H9 (cell line): ENCODE results near the gene RHOH. TPM values are rescaled to one million over a fixed set of nuclear protein-coding genes. Genes with fewer than 3 reads are reported as not detected.

Experiments
- DNase-seq: peaks from one replicate; pipeline ENCODE4 v3.0.0-alpha.2; 2017
- H2AFZ ChIP-seq: one replicate; pipeline ENCODE4 v1.6.1; 2013; ENCODE audit warnings: mild to moderate bottlenecking, low read length, control low read depth, moderate library complexity
- H2AK5ac ChIP-seq: 2 replicates; pipeline ENCODE4 v1.6.1; 2013; ENCODE audit warnings: low read length, control low read depth, mixed read lengths; ENCODE audit not compliant: insufficient read length
- H2BK120ac ChIP-seq: one replicate; pipeline ENCODE4 v1.6.1; 2013; ENCODE audit warnings: low read depth, mild to moderate bottlenecking, low read length, control low read depth, inconsistent platforms; ENCODE audit not compliant: poor library complexity, severe bottlenecking
- H2BK12ac ChIP-seq: 2 replicates; pipeline ENCODE4 v1.6.1; 2013; ENCODE audit warnings: low read length, control low read depth, mixed read lengths, low read depth; ENCODE audit not compliant: insufficient read length
- H2BK15ac ChIP-seq: 2 replicates; pipeline ENCODE4 v1.6.1; 2013; ENCODE audit warnings: low read depth, low read length, control low read depth
- H2BK20ac ChIP-seq: one replicate; pipeline ENCODE4 v1.6.1; 2013; ENCODE audit warnings: low read depth, mild to moderate bottlenecking, low read length, control low read depth, inconsistent platforms; ENCODE audit not compliant: poor library complexity, severe bottlenecking
- H2BK5ac ChIP-seq: 2 replicates; pipeline ENCODE4 v1.6.1; 2013; ENCODE audit warnings: low read length, control low read depth, mixed read lengths; ENCODE audit not compliant: insufficient read length
- H3K14ac ChIP-seq: 2 replicates; pipeline ENCODE4 v1.6.1; 2013; ENCODE audit warnings: low read length, control low read depth; ENCODE audit not compliant: insufficient read depth
- H3K18ac ChIP-seq: 2 replicates; pipeline ENCODE4 v1.6.1; 2013; ENCODE audit warnings: low read depth, mild to moderate bottlenecking, mixed read lengths, low read length, control low read depth; ENCODE audit not compliant: insufficient read length
- H3K23ac ChIP-seq: 2 replicates; pipeline ENCODE4 v1.6.1; 2013; ENCODE audit warnings: low read length, control low read depth, mixed read lengths, low read depth; ENCODE audit not compliant: insufficient read length
- H3K23me2 ChIP-seq: 2 replicates; pipeline ENCODE4 v1.6.1; 2013; ENCODE audit warnings: low read depth, mild to moderate bottlenecking, mixed read lengths, low read length, control low read depth; ENCODE audit not compliant: insufficient read length, poor library complexity, severe bottlenecking
- H3K27ac ChIP-seq: 2 replicates; pipeline ENCODE4 v1.5.1; 2013; ENCODE audit warnings: low read length, control low read depth, mixed read lengths, low read depth; ENCODE audit not compliant: insufficient read length
- H3K27me3 ChIP-seq: 2 replicates; pipeline ENCODE4 v1.6.1; 2013; ENCODE audit warnings: low read length, control low read depth, inconsistent platforms; ENCODE audit not compliant: insufficient read depth
- H3K4ac ChIP-seq: 2 replicates; pipeline ENCODE4 v1.6.1; 2013; ENCODE audit warnings: low read depth, mild to moderate bottlenecking, control low read depth, inconsistent platforms, low read length, moderate library complexity
- H3K4me1 ChIP-seq: 2 replicates; pipeline ENCODE4 v1.6.1; 2013; ENCODE audit warnings: low read length, control low read depth, inconsistent platforms; ENCODE audit not compliant: insufficient read depth
- H3K4me2 ChIP-seq: 2 replicates; pipeline ENCODE4 v1.6.1; 2013; ENCODE audit warnings: low read length, control low read depth, mixed read lengths; ENCODE audit not compliant: insufficient read length, insufficient read depth
- H3K56ac ChIP-seq: 2 replicates; pipeline ENCODE4 v1.6.1; 2013; ENCODE audit warnings: low read depth, mild to moderate bottlenecking, mixed read lengths, low read length, control low read depth; ENCODE audit not compliant: insufficient read length
- H3K79me1 ChIP-seq: 2 replicates; pipeline ENCODE4 v1.6.1; 2013; ENCODE audit warnings: low read depth, mild to moderate bottlenecking, moderate library complexity, low read length, control low read depth, inconsistent platforms; ENCODE audit not compliant: insufficient read depth, poor library complexity, severe bottlenecking
- H3K79me2 ChIP-seq: 2 replicates; pipeline ENCODE4 v1.6.1; 2013; ENCODE audit warnings: low read length, control low read depth, inconsistent platforms; ENCODE audit not compliant: insufficient read depth
- H3K9ac ChIP-seq: 2 replicates; pipeline ENCODE4 v1.6.1; 2013; ENCODE audit warnings: low read length, control low read depth, mixed read lengths; ENCODE audit not compliant: insufficient read length; ENCODE audit errors: extremely low read depth
- H3K9me3 ChIP-seq: one replicate; pipeline ENCODE4 v1.6.1; 2013; ENCODE audit warnings: low read depth, low read length, inconsistent platforms; ENCODE audit not compliant: control insufficient read depth
- H3T11ph ChIP-seq: one replicate; pipeline ENCODE4 v1.6.1; 2013; ENCODE audit warnings: mild to moderate bottlenecking, low read length, control low read depth, inconsistent platforms
- H4K20me1 ChIP-seq: one replicate; pipeline ENCODE4 v1.6.1; 2013; ENCODE audit not compliant: control insufficient read depth, insufficient read length, insufficient read depth
- H4K5ac ChIP-seq: 2 replicates; pipeline ENCODE4 v1.6.1; 2013; ENCODE audit warnings: low read depth, mild to moderate bottlenecking, mixed read lengths, low read length, control low read depth; ENCODE audit not compliant: insufficient read length
- H4K8ac ChIP-seq: replicated peaks from 2 replicates; pipeline ENCODE4 v1.6.1; 2013; ENCODE audit warnings: low read length, control low read depth, mixed read lengths, low read depth; ENCODE audit not compliant: insufficient read length
- H4K91ac ChIP-seq: 2 replicates; pipeline ENCODE4 v1.6.1; 2013; ENCODE audit warnings: low read depth, mild to moderate bottlenecking, moderate library complexity, mixed read lengths, low read length, control low read depth; ENCODE audit not compliant: insufficient read length
- H3K27ac Mint-ChIP-seq, 3 experiments: 2 replicates in 2 of 3; 3 replicates in 1 of 3; pipeline ENCODE4 v1.8.0; 2020 to 2021; ENCODE audit warnings: mixed read lengths in 3 of 3, mild to moderate bottlenecking in 1 of 3, moderate library complexity in 1 of 3
- H3K27me3 Mint-ChIP-seq: 2 replicates; pipeline ENCODE4 v1.8.0; 2021; ENCODE audit warnings: low read depth, mild to moderate bottlenecking, moderate library complexity, mixed read lengths
- H3K36me3 Mint-ChIP-seq, 3 experiments: 2 replicates in 2 of 3; 3 replicates in 1 of 3; pipeline ENCODE4 v1.8.0; 2020 to 2021; ENCODE audit warnings: low read depth in 3 of 3, mixed read lengths in 3 of 3; ENCODE audit not compliant: insufficient read depth in 1 of 3
- H3K4me1 Mint-ChIP-seq, 2 experiments: 2 replicates each; pipeline ENCODE4 v1.8.0; 2020; ENCODE audit warnings: mixed read lengths in 2 of 2
- H3K4me3 Mint-ChIP-seq, 2 experiments: 2 replicates in 1 of 2; 3 replicates in 1 of 2; pipeline ENCODE4 v1.8.0; 2020 to 2021; ENCODE audit warnings: mild to moderate bottlenecking in 2 of 2, mixed read lengths in 2 of 2, moderate library complexity in 1 of 2
- H3K9me3 Mint-ChIP-seq, 2 experiments: 2 replicates in 1 of 2; 3 replicates in 1 of 2; pipeline ENCODE4 v1.8.0; 2020; ENCODE audit warnings: mild to moderate bottlenecking in 2 of 2, mixed read lengths in 2 of 2, moderate library complexity in 1 of 2
- WGBS: extraction: QIAGEN DNeasy Blood & Tissue Kit; methylation state at CpG from one replicate; pipeline ENCODE4 v1.1.7; 2013; ENCODE audit warnings: missing lambda C conversion rate, low lambda C conversion rate, mixed read lengths; ENCODE audit not compliant: insufficient read length; ENCODE audit errors: extremely low coverage; 5-methylcytosine and 5-hydroxymethylcytosine counted together
- total RNA-seq: library from RNA; stranded (reverse); gene quantifications from 2 replicates; pipeline ENCODE4 v1.2.1, GENCODE V29; 2021
- TF ChIP-seq, protein P1 (sequence below): fragments of 200-600 bp; sonication (generic); conservative IDR thresholded peaks from 3 replicates; pipeline ENCODE4 v1.8.0; 2021; ENCODE audit warnings: antibody characterized with exemption, mild to moderate bottlenecking

RHOH gene
- total RNA-seq, 1 experiment from 2014 or later: 7.1 TPM

DNA sequence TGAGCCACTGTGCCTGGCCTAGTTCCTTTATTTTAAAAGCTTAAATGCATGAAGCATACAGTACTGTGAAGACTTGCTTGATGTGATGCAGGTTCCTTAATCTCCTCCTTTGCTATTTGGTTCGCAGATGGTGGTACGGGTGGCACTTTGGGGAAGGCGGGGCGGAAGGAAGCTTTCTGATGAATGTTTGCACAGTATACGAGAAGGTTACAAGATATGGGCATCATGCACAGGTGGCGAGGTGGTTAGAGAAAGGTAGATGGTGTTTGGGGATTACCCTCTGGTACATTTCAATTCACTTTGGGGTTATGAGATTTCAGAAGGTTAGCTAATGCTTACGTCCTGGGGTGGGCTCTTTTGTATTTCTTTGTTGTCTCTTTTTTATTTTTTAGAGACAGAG, 17.2 kb downstream of the RHOH start:
- Mint-ChIP-seq H3K27me3 (no peaks in the 10 kb centered on the region), H3K4me3 (no peak overlapping the region), H3K27ac (no peak overlapping the region), H3K9me3 (no peaks in the 10 kb centered on the region), H3K36me3 (peaks cover 0 to 12% (median 0%) of the 10 kb centered on the region in 3 experiments; a peak in 2 of 7 replicates), H3K4me1 (peaks cover 12 to 18% of the 10 kb centered on the region in 2 experiments)
- Histone ChIP-seq H2BK12ac (no peak overlapping the region), H3K9me3 (no peaks in the 10 kb centered on the region), H4K5ac (no peak overlapping the region), H2BK120ac (no peak overlapping the region), H3T11ph (no peak overlapping the region), H3K14ac (no peak overlapping the region), H4K91ac (no peak overlapping the region), H3K4me2 (no peak overlapping the region), H3K4me1 (peaks cover 6% of the 10 kb centered on the region; the same call in 1 of the 2 replicates), H3K4ac (no peak overlapping the region), H2AK5ac (no peak overlapping the region), H2BK5ac (no peak overlapping the region), H3K23ac (no peak overlapping the region), H2BK20ac (no peak overlapping the region), H3K18ac (no peak overlapping the region), H3K79me2 (peaks cover 2% of the 10 kb centered on the region; the same call in 1 of the 2 replicates), H3K27me3 (no peaks in the 10 kb centered on the region), H3K79me1 (no peaks in the 10 kb centered on the region), H3K9ac (no peak overlapping the region), H3K56ac (no peak overlapping the region), H3K23me2 (no peaks in the 10 kb centered on the region), H2BK15ac (no peak overlapping the region), H4K20me1 (no peaks in the 10 kb centered on the region), H2AFZ (no peak overlapping the region), H4K8ac (no peak overlapping the region), H3K27ac (no peak overlapping the region)
- WGBS: no CpG with 5 or more reads among the region's 7 CpGs
- no peak for DNase-seq
- TF ChIP-seq, protein P1, sequence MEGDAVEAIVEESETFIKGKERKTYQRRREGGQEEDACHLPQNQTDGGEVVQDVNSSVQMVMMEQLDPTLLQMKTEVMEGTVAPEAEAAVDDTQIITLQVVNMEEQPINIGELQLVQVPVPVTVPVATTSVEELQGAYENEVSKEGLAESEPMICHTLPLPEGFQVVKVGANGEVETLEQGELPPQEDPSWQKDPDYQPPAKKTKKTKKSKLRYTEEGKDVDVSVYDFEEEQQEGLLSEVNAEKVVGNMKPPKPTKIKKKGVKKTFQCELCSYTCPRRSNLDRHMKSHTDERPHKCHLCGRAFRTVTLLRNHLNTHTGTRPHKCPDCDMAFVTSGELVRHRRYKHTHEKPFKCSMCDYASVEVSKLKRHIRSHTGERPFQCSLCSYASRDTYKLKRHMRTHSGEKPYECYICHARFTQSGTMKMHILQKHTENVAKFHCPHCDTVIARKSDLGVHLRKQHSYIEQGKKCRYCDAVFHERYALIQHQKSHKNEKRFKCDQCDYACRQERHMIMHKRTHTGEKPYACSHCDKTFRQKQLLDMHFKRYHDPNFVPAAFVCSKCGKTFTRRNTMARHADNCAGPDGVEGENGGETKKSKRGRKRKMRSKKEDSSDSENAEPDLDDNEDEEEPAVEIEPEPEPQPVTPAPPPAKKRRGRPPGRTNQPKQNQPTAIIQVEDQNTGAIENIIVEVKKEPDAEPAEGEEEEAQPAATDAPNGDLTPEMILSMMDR: no peak
